Ureter (tissue), 1 donor: ENCODE results near the gene KLHL29. TPM values are rescaled to one million over a fixed set of nuclear protein-coding genes. Genes with fewer than 3 reads are reported as not detected.

Experiments used
- DNase-seq: peaks from one replicate; pipeline ENCODE4 v3.0.0-alpha.2; 2020; ENCODE audit warnings: low spot score
- total RNA-seq: library from RNA; stranded (reverse); gene quantifications from one replicate; pipeline ENCODE4 v1.2.4, GENCODE V29; 2023
- donor health status: DM: yes; HTN: yes; CAD: no.

The KLHL29 gene
- total RNA-seq, 1 donor from 2014 or later, result 16.8 TPM

DNA sequence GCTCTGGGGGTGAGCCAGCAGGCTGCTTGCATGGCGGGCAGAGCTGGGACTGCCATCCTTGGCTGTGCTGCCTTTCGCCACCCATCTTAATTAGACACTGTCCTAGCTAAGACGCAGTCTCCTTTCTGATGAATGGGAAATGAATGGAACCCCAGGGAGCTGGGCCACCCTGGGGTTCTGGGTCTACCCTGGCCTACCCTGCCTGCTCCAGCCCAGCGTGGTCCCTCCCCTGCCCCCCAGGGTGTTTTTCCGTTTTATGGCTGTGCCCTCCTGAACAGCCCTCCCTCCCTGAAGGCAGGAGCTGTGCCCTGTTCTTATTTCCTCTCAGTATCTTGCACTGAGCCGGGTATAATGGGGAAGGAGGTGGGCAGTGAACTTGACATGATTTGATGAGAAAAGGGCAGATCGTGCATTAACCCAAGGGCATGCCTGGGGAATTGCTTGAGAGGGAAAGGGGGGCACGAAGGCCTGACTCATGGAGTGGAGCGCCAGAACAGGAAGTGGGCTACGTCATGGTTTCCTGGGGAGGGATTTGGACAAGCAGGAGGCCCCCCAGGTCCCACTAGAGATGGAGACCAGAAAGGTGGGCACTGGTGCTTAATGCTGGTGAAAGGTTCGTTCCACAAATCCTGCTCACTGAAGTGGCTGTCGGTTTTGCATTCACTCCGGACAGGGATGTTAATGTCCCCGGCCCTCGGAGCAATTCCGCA is 165.0 kb downstream of the KLHL29 start:
- no peak for DNase-seq

GRCh38 chr2:23550553-23550952 is 165.6 kb downstream of the KLHL29 start:
- no peak for DNase-seq

DNA sequence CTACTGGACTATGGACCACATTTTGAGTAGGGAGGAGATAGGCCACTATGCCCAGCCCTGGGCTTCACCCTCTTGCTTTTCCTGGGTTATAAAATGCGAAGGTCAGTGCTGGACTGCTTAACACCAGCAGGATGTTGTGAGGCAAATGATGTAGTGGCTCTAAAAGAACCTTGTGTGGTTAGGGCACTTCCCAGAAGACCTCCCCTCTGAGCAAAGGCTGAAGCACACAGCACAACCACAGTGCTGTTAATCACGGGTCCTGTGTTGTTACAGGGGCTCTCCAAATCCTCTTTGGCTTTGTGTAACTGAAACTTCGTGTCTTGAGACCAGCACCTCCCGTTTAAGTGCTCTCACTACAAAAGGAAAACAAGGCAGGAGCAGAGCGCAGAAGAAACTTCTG is 166.9 kb downstream of the KLHL29 start:
- DNase-seq, result no peak

DNA sequence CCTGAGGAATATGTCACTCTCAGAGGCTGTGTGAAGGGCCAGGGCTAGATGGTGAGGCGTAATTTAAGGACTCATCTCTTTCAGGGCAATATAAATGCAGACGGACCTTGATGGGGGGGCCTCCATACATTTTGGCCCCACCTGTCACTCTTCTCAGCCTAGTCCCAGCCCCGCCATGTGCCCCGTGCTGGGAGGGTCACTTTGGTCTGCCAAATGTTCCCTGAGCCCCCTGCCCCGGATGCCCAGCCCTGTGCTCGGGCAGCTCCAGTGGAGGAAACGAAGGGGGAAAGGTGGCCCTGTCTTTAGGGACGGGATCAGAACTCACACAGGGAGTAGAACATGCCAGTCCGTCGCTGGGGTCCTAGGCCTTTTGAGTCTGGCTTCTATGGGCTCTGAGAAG is 168.6 kb downstream of the KLHL29 start:
- no peak for DNase-seq

- no peak for DNase-seq
Measured at GRCh38 chr2:23554054-23554697, 169.2 kb downstream of the KLHL29 start.

DNA sequence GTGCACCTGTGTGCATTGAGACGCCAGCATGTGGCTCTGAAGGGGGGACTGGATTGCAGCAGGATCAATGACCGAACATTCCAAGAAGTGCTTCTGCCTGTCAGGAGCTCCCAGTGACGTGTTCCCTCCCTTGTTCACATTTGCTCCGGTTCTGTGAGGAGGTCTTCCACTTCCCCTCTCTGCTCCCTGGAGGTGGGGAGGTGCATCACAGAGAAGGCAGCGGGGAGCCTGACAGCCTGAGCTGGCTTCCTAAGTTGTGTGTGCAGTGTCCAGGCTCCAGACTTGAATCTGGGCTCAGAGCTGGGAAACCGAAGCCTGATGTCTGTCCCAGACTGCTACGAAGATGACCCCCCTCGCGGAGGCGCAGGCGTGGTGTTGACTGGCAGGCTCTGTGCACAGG is 171.0 kb downstream of the KLHL29 start:
- no peak for DNase-seq

DNA sequence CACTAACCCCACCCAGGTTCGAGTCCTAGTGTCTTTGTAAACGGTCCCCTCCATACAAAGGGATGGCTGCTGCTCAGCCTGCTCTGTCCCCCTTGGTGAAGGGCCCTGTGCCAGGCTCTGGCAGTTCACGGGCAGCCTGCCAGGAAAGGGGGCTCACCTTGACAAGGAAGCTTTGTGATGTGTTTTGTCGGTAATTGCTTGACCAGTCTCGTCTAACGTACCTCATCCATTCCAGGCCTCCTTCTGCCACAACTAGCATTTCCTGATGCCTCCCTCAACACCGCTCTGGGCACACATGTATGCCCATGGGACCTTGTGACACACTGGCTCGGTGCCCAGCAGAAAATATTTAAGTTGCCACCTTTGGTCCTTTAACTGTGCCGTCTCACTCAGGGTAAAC is 171.9 kb downstream of the KLHL29 start:
- peak; percentile 57 for DNase-seq

- DNase-seq, result no peak
Measured at GRCh38 chr2:23557455-23557854, 172.5 kb downstream of the KLHL29 start.

GRCh38 chr2:23559561-23560239 is 174.7 kb downstream of the KLHL29 start:
- no peak for DNase-seq

DNA sequence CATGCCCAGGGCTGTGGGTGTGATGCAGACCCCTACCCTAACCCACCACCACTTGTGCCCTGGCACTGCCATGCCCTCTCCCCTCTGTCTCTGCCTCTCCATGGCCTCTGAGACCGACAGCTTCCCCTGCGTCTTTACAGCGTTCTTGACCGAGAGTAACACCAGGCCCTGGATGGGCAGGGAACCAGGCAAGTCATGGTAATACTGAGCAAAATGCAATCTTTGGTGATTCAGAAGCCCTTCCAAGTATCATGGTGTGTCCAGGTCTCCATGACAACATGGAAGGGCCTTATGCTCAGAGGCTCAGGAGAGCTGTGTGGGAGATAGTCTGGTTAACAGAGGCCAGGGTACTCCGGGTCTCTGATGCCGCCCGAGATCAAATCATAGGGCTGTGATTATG is 176.1 kb downstream of the KLHL29 start:
- DNase-seq, result no peak

GRCh38 chr2:23561544-23561943 is 176.6 kb downstream of the KLHL29 start:
- no peak for DNase-seq

- DNase-seq, result no peak
Measured at GRCh38 chr2:23562143-23562542, 177.2 kb downstream of the KLHL29 start.

- DNase-seq, result no peak
Measured at GRCh38 chr2:23563151-23563550, 178.2 kb downstream of the KLHL29 start.

GRCh38 chr2:23563673-23564614 is 179.0 kb downstream of the KLHL29 start:
- DNase-seq, result peak; percentile 85

- no peak for DNase-seq
Measured at GRCh38 chr2:23564615-23564960, 179.6 kb downstream of the KLHL29 start.

DNA sequence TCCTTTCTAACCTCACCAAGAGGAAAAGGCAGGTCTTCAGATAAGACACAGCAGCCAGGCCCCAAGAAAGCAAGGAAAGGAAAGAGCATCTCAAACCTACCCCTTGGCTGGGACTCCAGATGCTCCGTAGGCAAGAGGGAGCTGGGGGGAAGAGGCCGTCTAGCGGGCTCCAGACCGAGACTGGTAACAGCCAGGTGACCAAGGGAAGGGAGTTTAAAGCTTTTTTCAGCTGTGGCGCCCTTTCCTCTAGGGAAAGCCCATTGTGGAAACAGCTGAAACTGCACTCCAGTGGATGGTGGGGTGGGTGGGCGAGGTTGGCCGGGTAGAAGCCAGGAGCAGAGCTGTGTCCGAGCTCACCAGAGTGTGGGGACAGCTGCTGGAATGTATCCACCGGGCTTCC is 180.4 kb downstream of the KLHL29 start:
- DNase-seq, result no peak

DNA sequence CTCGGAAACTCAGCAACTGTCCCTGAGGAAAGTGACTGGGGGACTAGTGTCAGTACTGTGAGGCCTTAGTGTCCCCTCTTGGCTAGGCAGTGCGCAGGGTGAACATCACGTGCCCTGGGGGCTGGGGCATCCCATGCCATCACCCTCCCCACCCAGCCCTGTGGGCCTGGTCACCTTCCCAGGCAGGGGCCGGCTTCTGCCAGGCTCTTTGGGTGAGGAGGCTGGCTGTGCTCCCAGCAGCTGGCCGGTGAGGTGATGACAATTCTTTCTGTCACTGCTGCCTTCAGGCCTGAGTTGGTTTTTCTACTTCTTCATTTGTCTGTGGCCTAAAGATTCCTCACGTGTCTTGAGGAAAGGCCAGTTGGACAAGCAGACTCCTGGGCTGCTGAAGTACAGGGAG is 180.8 kb downstream of the KLHL29 start:
- no peak for DNase-seq

GRCh38 chr2:23566241-23567142 is 181.5 kb downstream of the KLHL29 start:
- no peak for DNase-seq

DNA sequence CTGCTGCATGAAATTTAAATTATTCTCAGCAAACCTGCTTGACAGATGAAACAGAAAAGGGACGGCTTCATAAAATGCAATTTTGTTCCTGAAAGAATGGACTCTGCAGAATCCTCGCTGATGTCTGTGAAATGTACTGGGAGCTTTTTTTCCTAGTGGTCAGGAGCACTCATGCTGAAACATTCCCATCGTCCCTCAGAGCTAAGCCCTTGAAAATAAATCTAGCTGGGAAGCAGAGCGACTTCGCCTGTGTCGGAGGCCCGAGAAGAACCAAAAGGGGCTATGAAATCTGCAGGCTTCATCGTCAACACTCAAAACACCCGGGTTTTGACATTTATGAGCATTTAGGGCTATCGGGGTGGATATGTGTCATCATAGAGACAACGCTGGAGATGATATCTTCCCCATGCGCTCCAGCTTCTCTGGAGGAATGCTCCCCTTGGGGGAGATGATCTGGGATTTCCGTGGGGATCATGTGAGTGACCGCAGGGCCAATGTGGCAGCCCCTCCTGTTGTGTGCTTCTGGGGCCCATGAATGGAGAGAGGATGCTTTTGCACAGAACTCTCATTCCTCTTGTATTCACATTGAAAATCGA is 182.3 kb downstream of the KLHL29 start:
- DNase-seq, result no peak

DNA sequence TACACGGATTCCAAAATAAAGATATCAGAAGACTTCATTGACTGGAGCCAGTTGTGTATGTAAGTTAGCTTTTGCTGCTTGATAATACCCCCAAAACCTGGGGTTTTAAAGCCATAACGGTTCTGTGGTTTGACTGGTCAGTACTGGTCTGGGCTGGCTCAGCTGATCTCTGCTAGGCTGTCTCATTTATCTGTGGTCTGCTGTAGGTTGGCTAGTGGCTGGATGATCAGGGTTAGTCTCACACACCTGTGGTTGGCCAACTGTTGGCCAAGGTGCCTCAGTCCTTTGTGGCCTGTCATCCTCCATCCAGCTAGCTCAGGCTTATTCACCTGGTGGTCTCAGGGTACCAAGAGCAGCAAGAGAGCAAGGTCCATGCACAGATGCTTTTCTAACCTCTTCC is 183.2 kb downstream of the KLHL29 start:
- DNase-seq, result no peak
